ENCODE data around the gene OXNAD1.

- no peak for TF ChIP-seq POLR2A (IDR thresholded peaks at IDR 0.05)
- TF ChIP-seq POLR2AphosphoS5 (IDR thresholded peaks at IDR 0.05): no peak
These were observed 64.8 kb downstream of the OXNAD1 start for GRCh38 chr3:16329826-16330129.

Data from suprapubic skin (tissue), 4 donors.